Smooth muscle cell (in vitro differentiated cells): ENCODE data around the gene RGS19. TPM values are rescaled to one million over a fixed set of nuclear protein-coding genes. Genes with fewer than 3 reads are reported as not detected.

Experiments used
- DNase-seq: peaks from one replicate; lab custom pipeline; 2025; ENCODE audit not compliant: unreplicated experiment; lab: John Stamatoyannopoulos, UW
- H2AFZ ChIP-seq: fragments of 200-600 bp; sonication (generic); 2 replicates; pipeline ENCODE4 v1.6.0; 2016; ENCODE audit warnings: antibody characterized with exemption, low read depth, mild to moderate bottlenecking
- H3F3A ChIP-seq: fragments of 200-600 bp; sonication (generic); 2 replicates; pipeline ENCODE4 v1.6.0; 2017; ENCODE audit warnings: antibody characterized with exemption, low read depth
- H3K27ac ChIP-seq: fragments of 200-600 bp; sonication (generic); 2 replicates; pipeline ENCODE4 v1.5.1; 2016; ENCODE audit warnings: low read depth, mild to moderate bottlenecking
- H3K27me3 ChIP-seq: fragments of 200-600 bp; sonication (generic); 2 replicates; pipeline ENCODE4 v1.6.1; 2016; ENCODE audit warnings: low read depth, mild to moderate bottlenecking
- H3K36me3 ChIP-seq: fragments of 200-600 bp; sonication (generic); 2 replicates; pipeline ENCODE4 v1.5.1; 2016; ENCODE audit warnings: low read depth
- H3K4me1 ChIP-seq: fragments of 200-600 bp; sonication (generic); 2 replicates; pipeline ENCODE4 v1.5.1; 2016; ENCODE audit warnings: low read depth
- H3K4me2 ChIP-seq: fragments of 200-600 bp; sonication (generic); 2 replicates; pipeline ENCODE4 v1.6.0; 2016; ENCODE audit warnings: mild to moderate bottlenecking
- H3K4me3 ChIP-seq: fragments of 200-600 bp; sonication (generic); 2 replicates; pipeline ENCODE4 v1.5.1; 2016; ENCODE audit warnings: mild to moderate bottlenecking
- H3K79me2 ChIP-seq: fragments of 200-600 bp; sonication (generic); 2 replicates; pipeline ENCODE4 v1.6.0; 2016; ENCODE audit warnings: low read depth, mild to moderate bottlenecking
- H3K9ac ChIP-seq: fragments of 200-600 bp; sonication (generic); 2 replicates; pipeline ENCODE4 v1.6.0; 2016; ENCODE audit warnings: low read depth
- H3K9me3 ChIP-seq: fragments of 200-600 bp; sonication (generic); replicated peaks from 2 replicates; pipeline ENCODE4 v1.5.1; 2016; ENCODE audit warnings: low read depth
- H4K20me1 ChIP-seq: fragments of 200-600 bp; sonication (generic); 2 replicates; pipeline ENCODE4 v1.6.0; 2016; ENCODE audit warnings: low read depth
- WGBS: methylation state at CpG from one replicate; pipeline ENCODE4 v1.1.7; 2016; ENCODE audit warnings: low lambda C conversion rate; 5-methylcytosine and 5-hydroxymethylcytosine counted together
- polyA plus RNA-seq: library from polyadenylated mRNA; unstranded; fragments of >200 nt; fragmentation: Nextera tagmentation; extraction: Ambion mirVana; gene quantifications from 2 replicates; pipeline ENCODE4 v1.2.1, GENCODE V29; 2016
- total RNA-seq: library from RNA; depleted of rRNA; stranded (reverse); fragments of >200 nt; gene quantifications from 2 replicates; pipeline ENCODE4 v1.2.3, GENCODE V29; 2014
- TF ChIP-seq, protein P1 (sequence below): fragments of 200-600 bp; sonication (generic); IDR thresholded peaks from 2 replicates; pipeline ENCODE4 v1.5.1; 2017; ENCODE audit warnings: borderline replicate concordance, mild to moderate bottlenecking, antibody characterized with exemption; ENCODE audit not compliant: insufficient read depth, poor library complexity, severe bottlenecking

RGS19 gene
- total and polyA plus RNA-seq, 2 experiments from 2014 or later = 17.4 to 24.6 TPM

DNA sequence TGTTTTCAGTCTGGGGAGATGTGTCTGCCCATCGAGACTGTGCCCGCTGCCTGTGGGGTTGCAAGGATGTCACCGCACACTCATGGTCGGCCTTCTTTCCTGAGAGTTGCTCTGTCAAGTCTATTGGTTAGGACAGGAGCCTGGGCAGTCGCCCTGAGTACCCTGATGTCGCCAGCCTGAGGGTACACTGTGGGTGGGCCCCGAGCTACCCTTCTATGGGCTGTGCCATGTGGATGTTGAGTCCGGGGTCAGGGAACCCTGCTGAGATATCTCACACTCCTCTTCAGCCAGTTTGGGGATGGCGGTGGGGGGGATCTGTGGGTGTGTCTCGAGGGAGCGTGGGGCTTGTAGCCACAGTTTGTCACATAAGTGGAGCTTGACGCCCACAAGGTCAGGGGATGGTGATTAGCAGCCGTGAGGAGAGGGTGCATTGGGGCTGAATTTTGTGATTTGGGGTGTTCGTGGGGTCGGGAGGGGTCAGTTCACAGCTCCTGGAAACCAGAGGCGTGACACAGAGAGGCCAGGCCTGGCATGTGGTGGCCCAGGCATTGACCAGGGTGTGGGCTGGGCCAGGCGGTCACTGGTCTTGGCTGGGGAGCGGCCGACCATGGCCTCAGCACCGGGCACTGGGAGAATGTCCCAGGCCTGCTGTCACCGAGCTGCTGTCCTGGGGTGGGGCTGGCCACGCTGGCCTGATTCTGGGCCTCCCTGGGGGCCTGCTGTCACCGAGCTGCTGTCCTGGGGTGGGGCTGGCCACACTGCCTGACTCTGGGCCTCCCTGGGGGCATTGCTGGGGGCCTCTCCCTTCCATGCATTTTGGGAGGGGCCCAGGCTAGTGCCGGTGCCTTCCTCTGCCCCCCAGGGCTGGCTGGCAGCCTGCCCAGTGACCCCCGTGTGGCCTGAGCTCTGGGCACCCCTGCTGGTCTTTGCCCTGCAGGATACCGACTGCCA lies 29.7 kb upstream of the RGS19 start:
- Histone ChIP-seq H4K20me1 (no peaks in the 10 kb centered on the region), H3K9ac (no peak overlapping the region), H3K27me3 (no peaks in the 10 kb centered on the region), H3K4me1 (no peaks in the 10 kb centered on the region), H3F3A (no peaks in the 10 kb centered on the region), H3K79me2 (no peaks in the 10 kb centered on the region), H3K4me3 (no peak overlapping the region), H3K27ac (no peak overlapping the region), H3K9me3 (no peaks in the 10 kb centered on the region), H3K36me3 (no peaks in the 10 kb centered on the region), H3K4me2 (no peak overlapping the region), H2AFZ (no peak overlapping the region)
- no peak for DNase-seq
- 91% methylated on average over 23 of the region's 26 CpGs for WGBS
- TF ChIP-seq, protein P1, sequence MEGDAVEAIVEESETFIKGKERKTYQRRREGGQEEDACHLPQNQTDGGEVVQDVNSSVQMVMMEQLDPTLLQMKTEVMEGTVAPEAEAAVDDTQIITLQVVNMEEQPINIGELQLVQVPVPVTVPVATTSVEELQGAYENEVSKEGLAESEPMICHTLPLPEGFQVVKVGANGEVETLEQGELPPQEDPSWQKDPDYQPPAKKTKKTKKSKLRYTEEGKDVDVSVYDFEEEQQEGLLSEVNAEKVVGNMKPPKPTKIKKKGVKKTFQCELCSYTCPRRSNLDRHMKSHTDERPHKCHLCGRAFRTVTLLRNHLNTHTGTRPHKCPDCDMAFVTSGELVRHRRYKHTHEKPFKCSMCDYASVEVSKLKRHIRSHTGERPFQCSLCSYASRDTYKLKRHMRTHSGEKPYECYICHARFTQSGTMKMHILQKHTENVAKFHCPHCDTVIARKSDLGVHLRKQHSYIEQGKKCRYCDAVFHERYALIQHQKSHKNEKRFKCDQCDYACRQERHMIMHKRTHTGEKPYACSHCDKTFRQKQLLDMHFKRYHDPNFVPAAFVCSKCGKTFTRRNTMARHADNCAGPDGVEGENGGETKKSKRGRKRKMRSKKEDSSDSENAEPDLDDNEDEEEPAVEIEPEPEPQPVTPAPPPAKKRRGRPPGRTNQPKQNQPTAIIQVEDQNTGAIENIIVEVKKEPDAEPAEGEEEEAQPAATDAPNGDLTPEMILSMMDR = no peak

DNA sequence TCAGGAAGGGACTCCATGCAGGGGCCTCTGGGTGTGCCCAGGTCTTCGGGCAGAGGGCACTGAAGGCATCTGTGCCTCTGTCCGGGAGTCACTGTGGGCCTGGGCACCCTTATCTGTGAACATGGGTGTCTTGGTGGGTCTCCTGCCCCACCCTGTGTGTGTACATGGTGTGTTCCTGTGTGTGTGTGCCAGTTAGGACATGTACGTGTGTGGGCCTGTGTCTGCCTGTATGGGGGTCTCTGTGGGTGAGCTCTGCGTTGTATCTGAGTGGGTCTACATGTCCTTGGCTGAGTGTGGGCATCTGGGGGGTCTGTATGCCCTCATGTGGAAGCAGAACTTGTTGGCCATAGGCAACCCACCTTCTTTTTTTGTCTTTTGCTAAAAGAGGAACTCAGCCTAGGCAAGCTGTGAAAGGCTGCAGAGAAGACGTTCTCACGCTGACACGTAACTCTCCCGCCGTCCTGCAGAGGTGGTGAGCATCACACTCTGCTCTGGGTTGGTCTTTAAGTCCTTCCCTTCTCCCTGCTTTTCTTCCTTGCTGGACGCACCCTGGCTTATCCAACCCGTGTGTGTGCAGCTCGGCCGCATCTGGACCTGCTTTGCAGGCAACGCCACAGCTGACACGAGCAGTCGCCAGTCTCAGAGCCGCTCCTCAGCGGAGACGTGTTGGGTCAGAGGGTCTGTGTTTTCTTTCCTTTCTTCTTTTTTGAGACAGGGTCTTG lies 28.6 kb upstream of the RGS19 start:
- 87% methylated on average over 19 of the region's 19 CpGs for WGBS
- TF ChIP-seq, protein P1 = no peak
- no peak overlapping the region for H2AFZ ChIP-seq
- H3K27ac ChIP-seq = no peak overlapping the region
- H4K20me1 ChIP-seq = no peaks in the 10 kb centered on the region
- no peak overlapping the region for H3K4me2 ChIP-seq
- no peaks in the 10 kb centered on the region for H3F3A ChIP-seq
- no peak overlapping the region for H3K4me3 ChIP-seq
- no peaks in the 10 kb centered on the region for H3K36me3 ChIP-seq
- DNase-seq = no peak
- no peaks in the 10 kb centered on the region for H3K79me2 ChIP-seq
- H3K27me3 ChIP-seq = peaks cover 8% of the 10 kb centered on the region
- no peaks in the 10 kb centered on the region for H3K4me1 ChIP-seq
- H3K9ac ChIP-seq = no peak overlapping the region
- H3K9me3 ChIP-seq = no peaks in the 10 kb centered on the region

DNA sequence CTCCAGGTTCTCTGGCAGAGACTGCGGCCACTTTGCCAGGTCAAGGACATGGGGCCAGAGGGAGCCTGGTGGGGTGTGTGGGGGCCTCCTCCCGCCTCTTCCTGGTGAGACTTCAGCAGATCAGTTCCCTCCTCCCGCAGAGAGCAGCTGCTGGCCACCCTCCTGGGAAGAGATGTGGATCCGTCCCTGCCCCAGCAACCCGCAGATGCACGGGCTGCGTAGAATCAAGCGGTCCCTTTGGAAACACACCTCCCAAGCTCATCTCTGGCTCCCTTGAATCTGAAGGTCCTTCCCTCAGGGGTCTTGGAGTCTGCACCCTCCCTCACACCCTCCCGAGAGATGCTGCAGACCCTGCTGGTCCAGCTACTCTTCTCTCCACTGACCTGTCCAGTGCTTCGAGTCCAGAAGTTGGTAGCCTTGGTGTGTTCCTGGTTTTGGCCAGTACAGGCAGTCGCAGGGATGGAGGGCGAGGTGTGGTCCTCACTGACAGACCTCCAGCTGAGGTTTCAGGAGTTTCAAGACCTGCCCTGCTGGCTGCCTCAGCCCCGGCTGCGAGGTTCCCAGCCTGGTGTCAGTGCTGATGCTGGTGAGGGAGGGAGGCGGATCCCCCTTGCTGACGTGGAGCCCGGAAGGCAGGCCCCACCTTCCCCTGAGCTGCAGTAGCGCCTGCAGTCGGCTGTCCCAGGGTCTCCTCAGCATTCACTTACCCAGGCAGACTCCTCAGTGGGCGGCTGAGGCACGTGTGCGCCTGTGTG lies 27.8 kb upstream of the RGS19 start, which contains the start of gene NPBWR2:
Gene NPBWR2, minus strand, starts transcription at position 585 of the 755 bp plus-strand sequence. CDS start 734 bp downstream, outside the sequence.
- no peak within 1 kb of the TSS for H3K4me3 ChIP-seq
- H2AFZ ChIP-seq = no peak within 1 kb of the TSS
- no peaks in the 10 kb centered on the region for H3K36me3 ChIP-seq
- H3K4me1 ChIP-seq = no peaks in the 10 kb centered on the region
- H3K4me2 ChIP-seq = no peak within 1 kb of the TSS
- DNase-seq = no peak
- 78% methylated on average over 22 of the region's 22 CpGs for WGBS
- H3K9ac ChIP-seq = no peak within 1 kb of the TSS
- no peaks in the 10 kb centered on the region for H3F3A ChIP-seq
- H3K9me3 ChIP-seq = no peaks in the 10 kb centered on the region
- TF ChIP-seq, protein P1 = no peak
- no peak within 1 kb of the TSS for H3K27ac ChIP-seq
- H4K20me1 ChIP-seq = no peaks in the 10 kb centered on the region
- peaks cover 15% of the 10 kb centered on the region for H3K27me3 ChIP-seq
- no peaks in the 10 kb centered on the region for H3K79me2 ChIP-seq
